H9 (cell line): Measurements from ENCODE around the gene GVQW3. TPM values are rescaled to one million over a fixed set of nuclear protein-coding genes. Genes with fewer than 3 reads are reported as not detected.

Experiments used
- DNase-seq: peaks from one replicate; pipeline ENCODE4 v3.0.0-alpha.2; 2017
- H2AFZ ChIP-seq: one replicate; pipeline ENCODE4 v1.6.1; 2013; ENCODE audit warnings: mild to moderate bottlenecking, low read length, control low read depth, moderate library complexity
- H2AK5ac ChIP-seq: 2 replicates; pipeline ENCODE4 v1.6.1; 2013; ENCODE audit warnings: low read length, control low read depth, mixed read lengths; ENCODE audit not compliant: insufficient read length
- H2BK120ac ChIP-seq: one replicate; pipeline ENCODE4 v1.6.1; 2013; ENCODE audit warnings: low read depth, mild to moderate bottlenecking, low read length, control low read depth, inconsistent platforms; ENCODE audit not compliant: poor library complexity, severe bottlenecking
- H2BK12ac ChIP-seq: 2 replicates; pipeline ENCODE4 v1.6.1; 2013; ENCODE audit warnings: low read length, control low read depth, mixed read lengths, low read depth; ENCODE audit not compliant: insufficient read length
- H2BK15ac ChIP-seq: 2 replicates; pipeline ENCODE4 v1.6.1; 2013; ENCODE audit warnings: low read depth, low read length, control low read depth
- H2BK20ac ChIP-seq: one replicate; pipeline ENCODE4 v1.6.1; 2013; ENCODE audit warnings: low read depth, mild to moderate bottlenecking, low read length, control low read depth, inconsistent platforms; ENCODE audit not compliant: poor library complexity, severe bottlenecking
- H2BK5ac ChIP-seq: 2 replicates; pipeline ENCODE4 v1.6.1; 2013; ENCODE audit warnings: low read length, control low read depth, mixed read lengths; ENCODE audit not compliant: insufficient read length
- H3K14ac ChIP-seq: 2 replicates; pipeline ENCODE4 v1.6.1; 2013; ENCODE audit warnings: low read length, control low read depth; ENCODE audit not compliant: insufficient read depth
- H3K18ac ChIP-seq: 2 replicates; pipeline ENCODE4 v1.6.1; 2013; ENCODE audit warnings: low read depth, mild to moderate bottlenecking, mixed read lengths, low read length, control low read depth; ENCODE audit not compliant: insufficient read length
- H3K23ac ChIP-seq: 2 replicates; pipeline ENCODE4 v1.6.1; 2013; ENCODE audit warnings: low read length, control low read depth, mixed read lengths, low read depth; ENCODE audit not compliant: insufficient read length
- H3K23me2 ChIP-seq: 2 replicates; pipeline ENCODE4 v1.6.1; 2013; ENCODE audit warnings: low read depth, mild to moderate bottlenecking, mixed read lengths, low read length, control low read depth; ENCODE audit not compliant: insufficient read length, poor library complexity, severe bottlenecking
- H3K27ac ChIP-seq: 2 replicates; pipeline ENCODE4 v1.5.1; 2013; ENCODE audit warnings: low read length, control low read depth, mixed read lengths, low read depth; ENCODE audit not compliant: insufficient read length
- H3K27me3 ChIP-seq: 2 replicates; pipeline ENCODE4 v1.6.1; 2013; ENCODE audit warnings: low read length, control low read depth, inconsistent platforms; ENCODE audit not compliant: insufficient read depth
- H3K4ac ChIP-seq: 2 replicates; pipeline ENCODE4 v1.6.1; 2013; ENCODE audit warnings: low read depth, mild to moderate bottlenecking, control low read depth, inconsistent platforms, low read length, moderate library complexity
- H3K4me1 ChIP-seq: 2 replicates; pipeline ENCODE4 v1.6.1; 2013; ENCODE audit warnings: low read length, control low read depth, inconsistent platforms; ENCODE audit not compliant: insufficient read depth
- H3K4me2 ChIP-seq: 2 replicates; pipeline ENCODE4 v1.6.1; 2013; ENCODE audit warnings: low read length, control low read depth, mixed read lengths; ENCODE audit not compliant: insufficient read length, insufficient read depth
- H3K56ac ChIP-seq: 2 replicates; pipeline ENCODE4 v1.6.1; 2013; ENCODE audit warnings: low read depth, mild to moderate bottlenecking, mixed read lengths, low read length, control low read depth; ENCODE audit not compliant: insufficient read length
- H3K79me1 ChIP-seq: 2 replicates; pipeline ENCODE4 v1.6.1; 2013; ENCODE audit warnings: low read depth, mild to moderate bottlenecking, moderate library complexity, low read length, control low read depth, inconsistent platforms; ENCODE audit not compliant: insufficient read depth, poor library complexity, severe bottlenecking
- H3K79me2 ChIP-seq: 2 replicates; pipeline ENCODE4 v1.6.1; 2013; ENCODE audit warnings: low read length, control low read depth, inconsistent platforms; ENCODE audit not compliant: insufficient read depth
- H3K9ac ChIP-seq: 2 replicates; pipeline ENCODE4 v1.6.1; 2013; ENCODE audit warnings: low read length, control low read depth, mixed read lengths; ENCODE audit not compliant: insufficient read length; ENCODE audit errors: extremely low read depth
- H3K9me3 ChIP-seq: one replicate; pipeline ENCODE4 v1.6.1; 2013; ENCODE audit warnings: low read depth, low read length, inconsistent platforms; ENCODE audit not compliant: control insufficient read depth
- H3T11ph ChIP-seq: one replicate; pipeline ENCODE4 v1.6.1; 2013; ENCODE audit warnings: mild to moderate bottlenecking, low read length, control low read depth, inconsistent platforms
- H4K20me1 ChIP-seq: one replicate; pipeline ENCODE4 v1.6.1; 2013; ENCODE audit not compliant: control insufficient read depth, insufficient read length, insufficient read depth
- H4K5ac ChIP-seq: 2 replicates; pipeline ENCODE4 v1.6.1; 2013; ENCODE audit warnings: low read depth, mild to moderate bottlenecking, mixed read lengths, low read length, control low read depth; ENCODE audit not compliant: insufficient read length
- H4K8ac ChIP-seq: replicated peaks from 2 replicates; pipeline ENCODE4 v1.6.1; 2013; ENCODE audit warnings: low read length, control low read depth, mixed read lengths, low read depth; ENCODE audit not compliant: insufficient read length
- H4K91ac ChIP-seq: 2 replicates; pipeline ENCODE4 v1.6.1; 2013; ENCODE audit warnings: low read depth, mild to moderate bottlenecking, moderate library complexity, mixed read lengths, low read length, control low read depth; ENCODE audit not compliant: insufficient read length
- H3K27ac Mint-ChIP-seq, 3 experiments: 2 replicates in 2 of 3; 3 replicates in 1 of 3; pipeline ENCODE4 v1.8.0; 2020 to 2021; ENCODE audit warnings: mixed read lengths in 3 of 3, mild to moderate bottlenecking in 1 of 3, moderate library complexity in 1 of 3
- H3K27me3 Mint-ChIP-seq: 2 replicates; pipeline ENCODE4 v1.8.0; 2021; ENCODE audit warnings: low read depth, mild to moderate bottlenecking, moderate library complexity, mixed read lengths
- H3K36me3 Mint-ChIP-seq, 3 experiments: 2 replicates in 2 of 3; 3 replicates in 1 of 3; pipeline ENCODE4 v1.8.0; 2020 to 2021; ENCODE audit warnings: low read depth in 3 of 3, mixed read lengths in 3 of 3; ENCODE audit not compliant: insufficient read depth in 1 of 3
- H3K4me1 Mint-ChIP-seq, 2 experiments: 2 replicates each; pipeline ENCODE4 v1.8.0; 2020; ENCODE audit warnings: mixed read lengths in 2 of 2
- H3K4me3 Mint-ChIP-seq, 2 experiments: 2 replicates in 1 of 2; 3 replicates in 1 of 2; pipeline ENCODE4 v1.8.0; 2020 to 2021; ENCODE audit warnings: mild to moderate bottlenecking in 2 of 2, mixed read lengths in 2 of 2, moderate library complexity in 1 of 2
- H3K9me3 Mint-ChIP-seq, 2 experiments: 2 replicates in 1 of 2; 3 replicates in 1 of 2; pipeline ENCODE4 v1.8.0; 2020; ENCODE audit warnings: mild to moderate bottlenecking in 2 of 2, mixed read lengths in 2 of 2, moderate library complexity in 1 of 2
- CTCF ChIP-seq: fragments of 200-600 bp; sonication (generic); conservative IDR thresholded peaks from 3 replicates; pipeline ENCODE4 v1.8.0; 2021; ENCODE audit warnings: antibody characterized with exemption, mild to moderate bottlenecking
- WGBS: extraction: QIAGEN DNeasy Blood & Tissue Kit; methylation state at CpG from one replicate; pipeline ENCODE4 v1.1.7; 2013; ENCODE audit warnings: missing lambda C conversion rate, low lambda C conversion rate, mixed read lengths; ENCODE audit not compliant: insufficient read length; ENCODE audit errors: extremely low coverage; 5-methylcytosine and 5-hydroxymethylcytosine counted together
- total RNA-seq: library from RNA; stranded (reverse); gene quantifications from 2 replicates; pipeline ENCODE4 v1.2.1, GENCODE V29; 2021

GVQW3 gene
- total RNA-seq, 1 experiment from 2014 or later = 4.5 TPM

- no peak overlapping the region for H3K9ac ChIP-seq
- no peak overlapping the region for H4K5ac ChIP-seq
- no peak for DNase-seq
- no peak overlapping the region for H2BK20ac ChIP-seq
- no peaks in the 10 kb centered on the region for H3K27me3 Mint-ChIP-seq
- no peak overlapping the region for H3K23ac ChIP-seq
- H3K27ac ChIP-seq = no peak overlapping the region
- H2BK15ac ChIP-seq = no peak overlapping the region
- H3K4me1 Mint-ChIP-seq = peaks cover 6 to 11% of the 10 kb centered on the region in 2 experiments; a peak in 3 of 4 replicates
- no peak overlapping the region for H2BK5ac ChIP-seq
- H3K79me1 ChIP-seq = peaks cover 2% of the 10 kb centered on the region
- H2AK5ac ChIP-seq = no peak overlapping the region
- no peak overlapping the region for H3K18ac ChIP-seq
- no peak overlapping the region for H3K4me2 ChIP-seq
- H2BK12ac ChIP-seq = no peak overlapping the region
- no peaks in the 10 kb centered on the region for H3K4me1 ChIP-seq
- no peaks in the 10 kb centered on the region for H3K9me3 ChIP-seq
- no peak overlapping the region for H4K8ac ChIP-seq
- TF ChIP-seq CTCF = no peak
- H3K4me3 Mint-ChIP-seq = no peak overlapping the region
- no peaks in the 10 kb centered on the region for H4K20me1 ChIP-seq
- WGBS = no CpG with 5 or more reads among the region's 2 CpGs
- H2AFZ ChIP-seq = no peak overlapping the region
- no peak overlapping the region for H3K27ac Mint-ChIP-seq
- H2BK120ac ChIP-seq = no peak overlapping the region
- peaks cover 10 to 19% (median 16%) of the 10 kb centered on the region in 3 experiments; a peak in 6 of 7 replicates for H3K36me3 Mint-ChIP-seq
- no peaks in the 10 kb centered on the region for H3K79me2 ChIP-seq
- no peaks in the 10 kb centered on the region for H3K27me3 ChIP-seq
- no peaks in the 10 kb centered on the region for H3K23me2 ChIP-seq
- no peak overlapping the region for H3K56ac ChIP-seq
- H3T11ph ChIP-seq = no peak overlapping the region
- no peak overlapping the region for H4K91ac ChIP-seq
- H3K4ac ChIP-seq = no peak overlapping the region
- H3K9me3 Mint-ChIP-seq = no peaks in the 10 kb centered on the region
- no peak overlapping the region for H3K14ac ChIP-seq
Observed at GRCh38 chr11:76361776-76362175, 19.3 kb upstream of the GVQW3 start.
